GM21381 (cell line): Measurements from ENCODE around the gene KCNH2.
"Not testable (repeated sequence)": the region's sequence is repeated elsewhere in the genome, so short reads cannot be mapped to it uniquely, and the experiment has no call there.

Experiments used
- ATAC-seq: cut with Tn5 transposase; IDR thresholded peaks from one replicate; pipeline ENCODE4 v1.9.1; 2021; ENCODE audit warnings: mild to moderate bottlenecking, moderate library complexity; ENCODE audit not compliant: unreplicated experiment

Gene KCNH2

DNA sequence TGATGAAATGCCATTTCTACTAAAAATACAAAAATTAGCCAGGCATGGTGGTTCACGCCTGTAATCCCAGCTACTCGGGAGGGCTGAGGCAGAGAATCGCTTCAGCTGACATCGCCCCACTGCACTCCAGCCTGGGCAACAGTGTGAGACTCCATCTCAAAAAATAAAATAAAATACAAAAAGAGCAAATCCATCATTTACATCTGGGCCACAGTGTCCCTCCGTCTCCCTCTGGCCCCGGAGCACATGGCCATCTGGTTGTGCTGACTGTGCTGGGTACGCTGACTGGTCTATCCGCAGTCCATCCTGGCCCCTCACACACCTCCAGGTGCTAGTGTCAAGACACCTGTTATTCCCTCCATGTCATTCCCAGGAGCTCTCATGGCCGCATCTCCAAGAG lies 42.1 kb downstream of the KCNH2 start:
- ATAC-seq = no peak

DNA sequence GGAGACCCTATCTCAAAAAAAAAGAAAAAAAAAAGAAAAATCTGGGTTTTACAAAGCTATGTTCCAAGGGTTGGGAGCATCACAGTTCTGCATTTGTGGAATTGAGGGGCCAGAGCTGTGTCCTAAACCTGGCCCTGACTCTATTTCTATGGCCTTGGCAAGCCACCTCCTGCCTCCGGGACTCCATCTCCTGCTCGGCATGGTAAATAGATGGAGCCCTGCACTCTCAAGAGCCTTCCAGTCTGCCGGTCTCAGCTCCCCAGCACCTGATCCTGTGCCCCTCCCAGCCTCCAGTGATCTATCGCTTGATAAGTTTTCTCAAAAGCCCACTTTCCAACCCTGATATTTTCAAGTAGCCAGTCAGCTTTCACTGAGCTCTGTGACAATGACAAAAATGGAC lies 43.0 kb downstream of the KCNH2 start:
- no peak for ATAC-seq

DNA sequence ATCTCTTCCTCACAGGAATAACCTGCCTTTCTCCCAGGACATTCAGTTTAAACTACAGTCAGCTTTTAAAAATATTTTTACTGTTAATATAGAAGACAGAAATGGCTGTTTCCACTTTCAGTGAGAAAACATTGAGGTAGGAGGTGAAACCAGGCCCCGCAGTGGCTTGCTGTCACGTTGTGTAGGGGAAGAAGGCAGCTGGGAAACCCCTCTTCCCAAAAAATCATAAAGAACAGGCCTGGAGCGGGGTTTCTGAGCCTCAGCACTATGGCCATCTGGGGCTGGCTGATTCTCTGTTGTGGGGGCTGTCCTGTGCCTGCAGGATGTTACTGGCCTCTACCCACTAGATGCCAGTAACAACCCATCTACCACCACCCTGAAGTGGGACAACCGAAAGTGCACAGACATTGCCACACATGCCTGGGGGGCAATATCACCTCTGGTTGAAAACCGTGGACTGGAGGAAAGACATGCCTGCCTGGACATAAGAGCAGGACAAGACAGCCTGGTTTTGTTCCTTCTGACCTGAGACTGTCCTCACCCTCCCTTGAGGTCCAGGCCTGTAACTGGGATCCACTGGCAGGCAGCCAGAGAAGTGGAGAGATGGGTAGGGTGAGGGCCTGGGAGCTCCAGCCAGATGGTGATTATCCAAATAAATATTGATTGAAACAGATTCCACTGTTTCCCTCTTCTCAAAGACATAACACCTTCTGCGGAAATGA lies 43.9 kb downstream of the KCNH2 start:
- ATAC-seq = no peak

DNA sequence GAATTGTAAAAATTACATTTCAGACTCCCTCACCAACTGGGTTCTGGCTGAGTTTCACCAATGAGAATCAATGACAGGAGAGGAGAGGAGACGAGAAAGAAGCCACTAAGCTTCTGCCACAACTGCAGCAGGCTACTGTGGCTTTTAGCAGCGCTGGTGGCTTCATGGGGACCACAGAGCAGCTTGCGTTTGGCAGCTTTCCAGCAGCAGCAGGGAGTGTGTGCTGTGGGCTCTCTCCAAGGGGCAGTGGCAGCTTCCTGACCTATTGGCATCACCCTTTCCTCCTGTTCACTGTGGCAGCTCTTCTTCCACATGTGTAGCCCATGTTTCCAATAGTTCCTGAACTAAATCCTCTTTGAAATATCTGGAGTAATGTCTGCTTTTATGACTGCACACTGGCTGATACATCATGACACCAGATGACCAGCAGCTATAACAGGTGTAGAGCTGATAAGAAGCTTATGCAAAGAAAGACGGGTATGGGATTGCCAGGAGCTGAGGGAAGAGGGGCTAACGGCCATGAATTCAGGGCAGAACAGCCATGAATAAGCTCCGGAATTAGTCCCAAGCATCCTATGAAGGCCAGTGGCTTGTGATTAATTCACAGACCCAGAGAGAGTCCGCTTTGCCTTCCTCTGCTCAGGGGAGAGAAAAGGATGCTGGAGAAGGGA lies 46.8 kb downstream of the KCNH2 start:
- no peak for ATAC-seq

DNA sequence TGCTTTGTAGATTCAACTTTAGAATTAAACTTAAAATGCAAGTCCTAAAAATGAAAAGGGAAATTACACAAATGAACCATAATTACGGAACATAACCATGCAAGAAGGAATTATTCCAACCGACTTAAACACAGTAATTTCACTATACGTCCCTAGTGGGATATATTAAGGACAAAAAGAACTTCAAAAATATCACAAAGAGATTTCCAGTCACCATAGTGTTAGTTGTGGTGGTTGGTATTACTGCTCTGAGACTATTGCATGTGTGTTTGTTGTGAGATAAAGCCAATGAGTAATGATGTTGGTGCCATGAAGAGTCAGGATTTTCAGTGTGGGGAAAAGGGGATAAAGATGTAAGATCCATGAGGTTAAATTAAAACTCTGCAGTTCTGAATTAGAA lies 49.6 kb downstream of the KCNH2 start:
- ATAC-seq = no peak

DNA sequence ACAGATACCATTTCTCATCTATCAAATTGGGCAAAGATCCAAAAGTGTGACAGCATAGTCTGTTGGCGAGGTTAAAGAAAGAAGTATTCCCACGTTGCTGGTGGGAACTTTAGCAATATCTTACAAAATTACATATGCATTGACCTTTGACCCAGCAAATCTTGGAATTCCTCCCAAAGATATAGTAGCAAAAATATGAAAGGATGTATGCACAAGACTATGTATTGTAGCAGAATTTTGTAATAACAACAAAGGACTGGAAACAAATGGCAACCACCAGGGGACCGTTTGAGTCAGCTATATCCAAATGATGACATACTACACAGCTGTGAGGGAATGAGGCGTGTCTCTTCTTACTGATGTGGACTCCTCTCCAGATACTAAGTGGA lies 50.2 kb downstream of the KCNH2 start:
- ATAC-seq = no peak

DNA sequence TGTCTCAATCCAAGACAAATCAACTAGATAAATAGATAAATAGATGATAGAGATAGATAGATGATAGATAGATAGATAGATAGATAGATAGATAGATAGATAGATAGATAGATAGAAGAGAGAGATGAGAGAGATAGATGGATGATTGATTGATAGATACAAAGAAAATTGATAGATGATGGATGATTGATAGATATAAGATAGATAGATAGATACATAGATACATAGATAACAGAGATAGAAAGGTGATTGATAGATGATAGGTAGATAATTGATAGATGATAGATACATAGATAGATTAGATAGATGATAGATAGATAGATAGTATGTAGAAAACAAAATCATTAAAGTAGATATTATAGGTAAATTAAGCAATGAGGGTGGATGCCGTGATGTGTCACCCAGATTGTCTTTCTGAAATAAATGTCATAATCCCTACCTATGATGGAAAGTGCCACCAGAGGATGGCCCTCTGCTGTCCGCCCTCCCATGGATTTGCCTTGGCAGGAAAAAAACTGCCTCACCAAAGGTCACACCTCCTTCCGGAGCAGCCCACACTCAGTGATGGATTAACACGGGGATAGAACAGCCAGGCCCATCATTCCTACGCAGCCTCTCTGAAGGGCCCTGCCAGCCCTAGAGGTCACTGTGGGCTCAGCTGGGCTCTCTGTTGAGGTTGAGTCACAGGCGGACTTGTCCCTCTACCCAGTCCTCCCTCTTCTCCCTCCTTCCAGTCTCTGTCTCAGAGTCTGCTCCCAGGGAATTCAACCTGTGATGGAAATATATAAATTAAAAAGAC lies 50.8 kb downstream of the KCNH2 start:
- ATAC-seq = no peak

DNA sequence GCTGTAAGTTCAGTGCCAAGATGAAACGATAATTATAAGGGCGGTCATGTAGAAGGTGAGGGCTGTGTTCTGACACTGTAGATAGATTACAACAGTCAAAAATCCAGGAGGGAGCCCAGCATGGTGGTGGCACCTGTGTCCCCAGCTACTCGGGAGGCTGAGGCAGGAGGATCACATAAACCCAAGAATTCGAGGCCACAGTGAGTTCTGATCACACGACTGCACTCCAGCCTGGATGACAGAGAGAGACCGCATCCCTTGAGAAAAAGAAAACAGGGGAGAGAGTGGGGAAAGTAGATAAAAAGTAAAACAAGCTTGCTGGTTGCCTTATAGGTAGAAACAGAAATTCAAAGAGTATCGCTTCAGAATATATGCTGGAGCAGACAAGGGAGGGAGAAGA lies 52.1 kb downstream of the KCNH2 start:
- no peak for ATAC-seq

DNA sequence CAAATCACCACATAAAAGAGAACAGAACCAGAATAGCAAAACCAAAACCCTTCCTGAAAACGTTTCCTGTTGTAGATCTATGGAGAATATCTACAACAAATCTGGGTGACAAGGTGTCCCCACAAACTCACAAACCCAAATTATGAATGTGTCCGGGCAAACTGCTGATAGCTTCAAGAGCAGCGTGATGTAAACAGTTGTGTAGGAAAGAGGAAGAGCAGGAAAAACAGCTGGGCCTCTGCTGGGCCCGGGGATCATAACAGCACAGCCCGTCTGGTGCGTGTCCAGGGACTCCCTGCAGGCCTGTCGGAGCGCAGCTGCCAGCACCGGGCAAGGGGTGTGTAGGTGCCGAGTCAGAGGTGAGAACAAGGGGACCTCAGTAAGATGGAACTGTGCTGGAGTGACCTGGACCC lies 53.7 kb downstream of the KCNH2 start:
- ATAC-seq = no peak

DNA sequence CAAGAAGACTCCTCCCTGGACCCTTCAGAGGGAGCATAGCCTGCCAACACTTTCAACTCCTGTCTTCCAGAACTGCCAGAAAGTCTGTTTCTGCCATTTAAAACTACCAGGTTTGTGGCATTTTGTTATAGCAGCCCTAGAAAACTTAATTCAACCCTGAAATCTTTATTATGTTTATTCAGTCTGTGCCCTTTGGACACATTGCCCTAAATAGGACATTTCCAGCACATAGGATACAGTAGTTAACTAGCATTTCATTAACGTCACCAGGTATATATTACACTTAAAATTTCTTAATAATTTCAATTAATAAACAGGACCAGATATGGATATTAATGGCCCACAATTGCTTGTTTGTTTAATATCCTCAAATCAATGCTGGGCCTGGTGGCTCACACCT lies 54.3 kb downstream of the KCNH2 start:
- ATAC-seq = no peak

DNA sequence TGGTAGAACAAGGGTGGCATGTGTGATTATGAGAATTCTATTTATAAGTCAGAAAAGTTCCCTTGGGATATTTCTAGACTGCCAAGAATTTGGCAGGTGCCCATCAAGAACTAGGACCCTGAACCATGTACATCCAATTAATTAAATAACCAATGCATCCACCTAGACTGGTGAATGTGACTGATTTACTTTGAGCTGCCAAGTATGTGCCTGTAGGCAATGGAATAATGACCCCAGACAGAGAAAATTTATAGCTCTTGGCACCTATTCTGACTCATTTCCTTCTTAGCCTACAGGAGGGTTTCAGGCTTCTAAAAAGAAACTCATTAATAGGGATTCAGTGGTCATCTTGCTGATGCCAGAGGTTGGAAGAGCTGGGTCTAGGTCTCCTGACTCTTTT lies 54.9 kb downstream of the KCNH2 start:
- ATAC-seq = no peak

DNA sequence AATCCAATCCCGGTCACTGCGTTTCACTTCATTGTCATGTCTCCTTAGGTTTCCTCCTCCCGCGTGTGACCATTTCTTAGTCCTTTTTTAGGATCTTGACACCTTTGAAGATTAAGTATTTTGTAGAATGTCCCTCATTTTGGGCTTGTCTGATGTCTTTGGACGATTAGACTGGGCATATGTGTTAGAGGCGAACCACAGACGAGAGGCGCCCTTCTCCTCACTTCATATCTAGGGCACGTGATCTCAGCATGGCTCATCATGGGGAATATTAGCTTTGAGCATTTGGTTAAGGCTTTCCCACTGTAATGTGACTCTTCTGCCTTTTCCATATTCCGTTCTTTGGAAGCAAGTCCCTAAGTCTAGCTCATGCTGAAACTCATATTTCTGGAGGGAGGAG lies 59.0 kb downstream of the KCNH2 start:
- ATAC-seq = no peak

DNA sequence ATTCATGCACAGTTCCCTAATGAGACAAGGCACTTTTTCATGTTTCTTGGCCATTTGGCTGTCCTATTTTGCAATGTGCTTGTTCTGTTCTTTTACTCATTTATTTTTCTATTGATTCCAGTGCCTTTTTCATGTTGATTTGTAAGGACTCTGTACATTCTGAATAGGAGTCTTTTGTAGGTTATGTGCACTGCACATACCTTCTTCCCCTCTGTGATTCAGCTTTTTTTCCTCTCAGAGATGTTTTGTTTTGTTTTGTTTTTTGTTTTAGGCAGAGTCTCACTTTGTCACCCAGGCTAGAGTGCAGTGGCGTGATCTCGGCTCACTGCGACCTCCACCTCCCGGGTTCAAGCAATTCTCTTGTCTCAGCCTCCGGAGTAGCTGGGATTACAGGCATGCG lies 59.7 kb downstream of the KCNH2 start:
- ATAC-seq = no peak

DNA sequence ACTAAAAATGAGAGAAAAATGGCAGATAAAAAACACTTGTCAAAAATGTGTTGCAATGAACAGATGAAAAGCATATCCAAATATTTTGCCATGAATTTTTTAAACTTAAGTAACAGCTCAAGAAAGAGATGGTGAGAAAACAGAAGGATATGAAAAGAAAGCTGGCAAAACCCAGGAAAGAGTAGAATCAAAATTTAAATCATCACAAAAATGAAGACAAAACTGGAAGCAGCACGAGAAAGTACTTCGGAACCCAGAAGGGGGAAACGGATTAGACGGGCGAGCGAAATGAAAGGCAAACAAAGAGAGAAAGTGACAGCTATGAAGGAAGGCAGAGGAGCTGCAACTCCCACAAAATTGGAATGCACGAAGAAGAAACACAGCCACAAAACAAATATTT lies 60.2 kb downstream of the KCNH2 start:
- no peak for ATAC-seq

DNA sequence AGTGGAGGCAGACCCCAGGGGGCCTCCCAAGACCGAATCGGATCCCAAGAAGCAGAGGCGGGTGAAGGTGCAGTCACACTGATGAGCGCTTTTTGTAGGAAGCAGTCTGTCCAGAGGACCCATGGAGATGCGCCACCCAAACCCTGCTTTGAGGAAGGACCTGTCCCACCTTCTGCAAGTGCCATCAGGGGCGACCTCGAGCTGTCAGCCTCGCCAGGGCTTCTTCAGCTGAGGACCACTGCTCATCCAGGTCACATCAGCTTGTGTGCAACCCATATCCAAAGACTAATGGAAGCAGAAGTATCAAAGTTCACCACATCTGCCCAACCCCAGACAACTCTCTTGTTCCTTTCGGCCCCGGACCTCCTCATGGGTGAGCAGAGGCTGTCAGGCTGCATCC lies 61.5 kb downstream of the KCNH2 start:
- ATAC-seq = no peak

DNA sequence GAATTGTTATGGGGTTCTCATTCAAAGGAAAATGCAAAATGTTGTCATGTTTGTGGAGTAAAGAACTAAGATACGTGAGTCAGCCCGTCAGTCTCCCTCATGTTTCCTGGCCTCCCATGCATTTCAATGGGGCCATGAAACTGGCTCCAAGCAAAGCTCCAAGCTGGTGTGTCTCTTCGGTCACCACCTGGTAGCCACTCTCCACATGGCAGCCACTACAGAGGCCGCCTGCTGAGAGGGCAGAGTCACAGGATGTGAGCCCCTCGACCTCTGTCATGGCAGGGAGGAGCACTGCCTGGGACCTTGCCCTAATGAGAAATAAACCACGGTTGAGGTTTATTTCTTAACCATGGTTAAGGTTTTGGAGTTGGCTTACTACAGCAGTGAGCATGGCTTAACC lies 63.2 kb downstream of the KCNH2 start:
- ATAC-seq = no peak

DNA sequence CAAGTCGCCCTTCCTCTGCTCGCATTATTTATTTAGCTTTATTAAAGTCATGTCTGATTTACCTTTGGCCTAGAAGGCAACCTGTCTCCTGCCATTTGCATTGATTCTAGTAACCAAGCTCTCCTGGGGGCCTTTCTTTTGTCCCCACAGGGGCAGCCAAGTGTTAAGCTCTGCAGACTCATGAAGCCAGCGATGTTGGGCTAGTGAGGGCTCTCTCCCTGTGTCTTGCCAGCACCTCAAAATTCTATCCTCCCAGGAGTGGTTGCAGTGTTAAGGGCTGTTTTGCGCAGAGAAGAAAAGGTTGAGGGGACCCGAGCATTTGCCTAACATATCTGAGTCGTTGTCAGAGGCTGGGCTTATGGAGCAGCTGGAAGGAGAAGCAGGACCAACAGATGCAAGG lies 63.9 kb downstream of the KCNH2 start:
- no peak for ATAC-seq

DNA sequence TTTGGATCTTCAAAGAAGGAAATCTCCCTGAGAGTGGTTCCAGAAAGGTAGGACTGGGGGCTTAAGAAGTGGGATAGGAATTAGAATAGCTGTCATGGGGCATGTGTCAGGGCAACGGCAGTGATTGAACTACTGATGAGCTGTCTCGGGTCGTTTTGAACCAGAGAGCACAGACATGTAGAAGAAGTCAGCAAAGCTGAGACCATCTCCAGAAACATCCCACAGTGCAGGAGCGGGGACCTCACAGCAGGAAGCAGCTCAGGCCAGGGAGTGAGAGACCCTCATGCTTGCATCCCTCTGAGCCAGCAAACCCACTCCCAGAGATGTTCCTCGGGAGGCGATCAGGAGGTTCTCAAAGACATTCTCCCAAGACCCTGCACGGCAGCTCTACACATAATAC lies 65.7 kb downstream of the KCNH2 start:
- no peak for ATAC-seq

DNA sequence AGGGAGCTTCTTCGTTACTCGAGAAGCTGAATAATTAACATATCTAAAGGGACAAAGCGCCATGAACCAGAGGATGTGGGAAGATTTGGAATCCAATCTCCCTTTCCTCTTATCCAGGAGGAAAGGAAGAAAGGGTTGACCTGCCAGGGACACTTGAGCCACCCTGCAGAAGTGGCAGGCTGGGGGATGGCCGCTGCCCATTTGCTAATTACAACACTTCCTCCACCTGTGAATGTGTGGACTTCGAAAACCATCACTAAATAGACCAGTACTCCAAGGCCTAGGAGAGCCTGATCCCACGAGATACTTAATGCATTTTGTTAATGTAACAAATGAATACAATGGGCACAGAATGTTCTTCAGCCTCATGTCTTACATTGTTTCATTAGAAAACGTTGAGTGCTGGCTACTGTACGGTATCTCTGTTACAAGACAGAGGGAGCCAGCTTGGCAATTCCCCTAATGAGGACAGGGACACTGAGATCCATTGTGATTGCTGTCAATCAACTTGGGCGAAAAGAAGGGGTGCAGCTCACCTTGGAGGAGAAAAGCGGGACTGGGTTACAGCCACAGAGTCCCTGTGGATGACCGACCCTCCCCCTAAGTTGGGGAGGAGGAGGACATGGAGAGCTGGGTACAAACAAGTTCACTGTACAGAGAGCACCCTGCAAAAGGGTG lies 66.4 kb downstream of the KCNH2 start:
- ATAC-seq = no peak

DNA sequence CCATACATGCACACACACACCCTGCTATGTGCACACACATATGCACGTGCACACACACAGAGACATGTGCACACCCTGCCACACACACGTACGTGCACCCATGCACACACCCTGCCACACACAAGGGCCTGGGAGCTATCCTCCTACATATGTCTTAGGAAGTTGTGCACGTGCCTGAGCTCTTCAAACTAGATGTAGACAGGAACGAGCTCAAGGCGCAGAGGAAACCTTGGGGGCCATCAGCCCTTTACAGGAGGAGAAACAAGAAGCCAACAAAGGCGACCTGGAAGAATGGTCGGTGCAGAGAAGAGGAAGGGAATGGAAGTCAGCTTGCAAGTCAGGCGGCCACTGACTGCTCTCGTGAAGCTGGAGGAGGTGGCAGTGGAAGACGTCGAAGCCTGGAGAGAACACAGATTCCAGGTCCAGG lies 67.1 kb downstream of the KCNH2 start:
- no peak for ATAC-seq

DNA sequence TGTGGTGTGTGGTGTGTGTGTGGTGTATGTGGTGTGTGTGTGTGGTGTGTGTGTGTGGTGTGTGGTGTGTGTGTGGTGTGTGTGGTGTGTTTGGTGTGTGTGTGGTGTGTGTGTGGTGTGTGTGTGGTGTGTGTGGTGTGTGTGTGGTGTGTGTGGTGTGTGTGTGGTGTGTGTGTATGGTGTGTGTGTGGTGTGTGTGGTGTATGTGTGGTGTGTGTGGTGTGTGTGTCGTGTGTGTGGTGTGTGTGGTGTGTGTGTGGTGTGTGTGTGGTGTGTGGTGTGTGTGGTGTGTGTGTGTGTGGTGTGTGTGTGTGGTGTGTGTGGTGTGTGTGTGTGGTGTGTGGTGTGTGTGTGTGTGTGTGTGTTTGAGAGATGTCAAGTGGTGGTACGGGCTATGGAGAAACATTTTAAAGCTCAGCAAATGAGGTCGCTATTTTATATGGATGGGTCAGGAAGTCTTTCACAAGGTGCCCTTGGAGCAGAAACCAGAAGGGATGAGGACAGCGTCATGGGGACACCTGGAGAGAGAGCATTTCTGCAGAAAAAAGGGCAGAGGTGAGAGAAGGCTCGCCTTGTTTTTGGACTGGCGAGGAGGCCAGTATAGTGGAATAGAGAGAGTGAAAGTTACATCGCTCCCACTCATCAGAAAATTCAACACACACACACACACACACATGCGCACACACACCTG lies 67.7 kb downstream of the KCNH2 start:
- not testable (repeated sequence) for ATAC-seq
